ENCODE data around the gene ESPN. TPM values are rescaled to one million over a fixed set of nuclear protein-coding genes. Genes with fewer than 3 reads are reported as not detected.

ESPN gene
- total and polyA plus RNA-seq, 2 of the 8 experiments (the other 6 are each of a cell fraction or from before 2014, with no cell fraction given): 5.2 to 16.3 TPM

- H4K91ac ChIP-seq (replicated peaks; ENCODE audit: insufficient read length, low read length): no peak overlapping the region
- peak overlapping the region; percentile 72 to 86 for H3K4me2 ChIP-seq (ENCODE audit: insufficient read depth in 1 of 2, low read depth in 2 of 2, low read length in 2 of 2)
- no peaks in the 10 kb centered on the region for H3K79me1 ChIP-seq (ENCODE audit: low read depth, low read length)
- no peak overlapping the region for H3K4ac ChIP-seq (replicated peaks; ENCODE audit: insufficient read length, low read depth, low read length)
- no peak overlapping the region for H2BK12ac ChIP-seq (ENCODE audit: low read depth, low read length)
- peaks cover 0 to 12% (median 0%) of the 10 kb centered on the region in 4 experiments; a peak in 1 of 8 replicates for H3K36me3 ChIP-seq (ENCODE audit: control insufficient read depth in 2 of 4, insufficient read depth in 4 of 4, low read length in 3 of 4)
- no peak overlapping the region for H2AFZ ChIP-seq (ENCODE audit: low read length)
- H2BK5ac ChIP-seq (ENCODE audit: low read depth, low read length): no peak overlapping the region
- H2AK5ac ChIP-seq (ENCODE audit: low read depth, low read length): no peak overlapping the region
- no peak overlapping the region for H2BK20ac ChIP-seq (ENCODE audit: low read length)
- H3K4me1 ChIP-seq (replicated peaks in 1 of 4; ENCODE audit: control insufficient read depth in 3 of 4, insufficient read depth in 4 of 4, low read length in 3 of 4): peaks cover 0 to 30% (median 11%) of the 10 kb centered on the region in 4 experiments; a peak in 5 of 7 replicates
- no peak overlapping the region for H4K5ac ChIP-seq (ENCODE audit: insufficient read length, low read depth, low read length)
- H3K27me3 ChIP-seq (replicated peaks in 1 of 4; ENCODE audit: control insufficient read depth in 3 of 4, extremely low read depth in 1 of 4, insufficient read depth in 3 of 4, low read length in 3 of 4): peaks cover 74 to 97% (median 91%) of the 10 kb centered on the region in 4 experiments
- H3K18ac ChIP-seq (ENCODE audit: extremely low read depth, low read length): peak overlapping the region; percentile 32; the same call in 1 of the 2 replicates
- H3K56ac ChIP-seq (replicated peaks; ENCODE audit: insufficient read length, low read depth, low read length): no peak overlapping the region
- H2BK15ac ChIP-seq (ENCODE audit: low read length): no peak overlapping the region; the same call in 1 of the 2 replicates
- whole genome bisulfite sequencing, 2 experiments (ENCODE audit: extremely low coverage in 1 of 2, insufficient coverage in 1 of 2, insufficient read length in 1 of 2, insufficient replicate concordance in 2 of 2, low coverage in 1 of 2, low lambda C conversion rate in 2 of 2, missing lambda C conversion rate in 1 of 2): 24% methylated on average over 33 of the region's 44 CpGs; no CpG with 5 or more reads in 1 of the 2 experiments
- peaks cover 0 to 9% of the 10 kb centered on the region in 2 experiments for H4K20me1 ChIP-seq (replicated peaks in 1 of 2; ENCODE audit: control insufficient read depth in 1 of 2, insufficient read depth in 2 of 2, low read length in 2 of 2)
- DNase-seq (ENCODE audit: low read depth in 1 of 2, low spot score in 2 of 2): no peak
- H2BK120ac ChIP-seq (replicated peaks; ENCODE audit: low read depth, low read length): no peak overlapping the region
- peaks cover 17% of the 10 kb centered on the region; the same call in 1 of the 2 replicates for H3K23me2 ChIP-seq (ENCODE audit: low read depth, low read length)
- H3K79me2 ChIP-seq (ENCODE audit: control insufficient read depth in 1 of 2, insufficient read depth in 2 of 2, low read length in 2 of 2): no peaks in the 10 kb centered on the region
- no peak overlapping the region for H3K27ac ChIP-seq (ENCODE audit: low read depth, low read length)
- FAIRE-seq: no peak
- H3K14ac ChIP-seq (ENCODE audit: insufficient read length): no peak overlapping the region
- no peak overlapping the region for H4K8ac ChIP-seq (ENCODE audit: extremely low read depth, insufficient read depth, low read length)
- POLR2A ChIA-PET (ENCODE audit: partially characterized antibody): interaction anchor here (0.6 to 3.4 kb wide), 10 partner anchors 8 to 184 kb away, joined by 3 to 15 read pairs (median 4); partner anchors contain the start of gene ACOT7
- CTCF ChIA-PET (ENCODE audit: partially characterized antibody): interaction anchor here (0.6 to 58.4 kb wide), 15 partner anchors 7 to 216 kb away, joined by 3 to 1769 read pairs (median 11); no protein-coding TSS in a partner anchor
- no peak overlapping the region for H3K9ac ChIP-seq (replicated peaks in 1 of 4; ENCODE audit: extremely low read depth in 1 of 4, low read depth in 3 of 4, low read length in 3 of 4)
- H3K9me3 ChIP-seq (ENCODE audit: insufficient read depth in 2 of 2, low read depth in 1 of 2, low read length in 1 of 2): no peaks in the 10 kb centered on the region
- H3K4me3 ChIP-seq (ENCODE audit: extremely low read depth in 1 of 4, insufficient read depth in 2 of 4, low read depth in 3 of 4, low read length in 4 of 4): peak overlapping the region; percentile 32 to 60 (median 38); a peak in 7 of 8 replicates
- no peak overlapping the region for H3K23ac ChIP-seq (ENCODE audit: insufficient read length)
- TF ChIP-seq SUZ12 (IDR thresholded peaks at IDR 0.05; ENCODE audit: low read length): peak; percentile 65
- TF ChIP-seq MAX (IDR thresholded peaks at IDR 0.05): 0 out of 2 replicates have a peak, but pooled peaks have one; percentile 43
- TF ChIP-seq TCF12 (IDR thresholded peaks at IDR 0.05; ENCODE audit: low read depth, low read length): no peak
- no peak for TF ChIP-seq BCL11A (IDR thresholded peaks at IDR 0.05; ENCODE audit: low read depth in 2 of 2, low read length in 2 of 2)
- no peak for TF ChIP-seq SIRT6 (IDR thresholded peaks at IDR 0.05; ENCODE audit: low read length)
- TF ChIP-seq KDM1A (IDR thresholded peaks at IDR 0.05; ENCODE audit: borderline replicate concordance, low read length): no peak
- TF ChIP-seq CEBPB (IDR thresholded peaks at IDR 0.05; ENCODE audit: low read depth, low read length): no peak
Measured at GRCh38 chr1:6420454-6421042, 4.0 kb upstream of the ESPN start.

All from H1 (cell line).